K562 (cell line): ENCODE data around the gene SORBS2.

Source experiments
- BMI1 ChIP-seq: fragments of 150-350 bp; IDR thresholded peaks from 2 replicates; pipeline ENCODE4 v1.6.1; 2014; ENCODE audit warnings: low read length
- NFYB ChIP-seq: IDR thresholded peaks from 2 replicates; pipeline ENCODE4 v1.6.1; 2011; ENCODE audit warnings: mild to moderate bottlenecking, moderate library complexity; ENCODE audit not compliant: insufficient read length; ENCODE audit errors: extremely low read depth
- SMAD1 ChIP-seq: fragments of 150-350 bp; IDR thresholded peaks from 2 replicates; pipeline ENCODE4 v1.6.1; 2014; ENCODE audit warnings: low read length, low read depth; ENCODE audit not compliant: partially characterized antibody
- SRSF9 ChIP-seq: fragments of 200-400 bp; formaldehyde crosslinking; IDR thresholded peaks from 2 replicates; pipeline ENCODE4 v1.6.1; 2017; ENCODE audit warnings: low read depth, low read length, borderline replicate concordance
- YY1 ChIP-seq, 3 experiments: IDR thresholded peaks; 2 replicates each; pipeline ENCODE4 v1.6.1; 2011; ENCODE audit warnings: low read length in 2 of 3, mild to moderate bottlenecking in 2 of 3, moderate library complexity in 2 of 3, borderline replicate concordance in 1 of 3, control low read depth in 1 of 3, low read depth in 1 of 3; ENCODE audit not compliant: insufficient read depth in 3 of 3, insufficient replicate concordance in 2 of 3, control insufficient read depth in 1 of 3, insufficient read length in 1 of 3; ENCODE audit errors: extremely low read depth in 1 of 3
- TF ChIP-seq, protein P1 (sequence below): fragments of 450-650 bp; IDR thresholded peaks from 2 replicates; pipeline ENCODE4 v1.6.1; 2016; ENCODE audit warnings: low read depth

GRCh38 chr4:185820146-185821028, 8.4 kb upstream of the SORBS2 start:
- TF ChIP-seq NFYB (no peak), YY1 (IDR thresholded peaks at IDR 0.05; ENCODE audit: borderline replicate concordance in 1 of 3, control insufficient read depth in 1 of 3, extremely low read depth in 1 of 3, insufficient read depth in 3 of 3, insufficient read length in 1 of 3, insufficient replicate concordance in 2 of 3, low read depth in 1 of 3, low read length in 2 of 3) (no peak), SMAD1 (no peak), BMI1 (no peak), SRSF9 (no peak)
- TF ChIP-seq, protein P1, sequence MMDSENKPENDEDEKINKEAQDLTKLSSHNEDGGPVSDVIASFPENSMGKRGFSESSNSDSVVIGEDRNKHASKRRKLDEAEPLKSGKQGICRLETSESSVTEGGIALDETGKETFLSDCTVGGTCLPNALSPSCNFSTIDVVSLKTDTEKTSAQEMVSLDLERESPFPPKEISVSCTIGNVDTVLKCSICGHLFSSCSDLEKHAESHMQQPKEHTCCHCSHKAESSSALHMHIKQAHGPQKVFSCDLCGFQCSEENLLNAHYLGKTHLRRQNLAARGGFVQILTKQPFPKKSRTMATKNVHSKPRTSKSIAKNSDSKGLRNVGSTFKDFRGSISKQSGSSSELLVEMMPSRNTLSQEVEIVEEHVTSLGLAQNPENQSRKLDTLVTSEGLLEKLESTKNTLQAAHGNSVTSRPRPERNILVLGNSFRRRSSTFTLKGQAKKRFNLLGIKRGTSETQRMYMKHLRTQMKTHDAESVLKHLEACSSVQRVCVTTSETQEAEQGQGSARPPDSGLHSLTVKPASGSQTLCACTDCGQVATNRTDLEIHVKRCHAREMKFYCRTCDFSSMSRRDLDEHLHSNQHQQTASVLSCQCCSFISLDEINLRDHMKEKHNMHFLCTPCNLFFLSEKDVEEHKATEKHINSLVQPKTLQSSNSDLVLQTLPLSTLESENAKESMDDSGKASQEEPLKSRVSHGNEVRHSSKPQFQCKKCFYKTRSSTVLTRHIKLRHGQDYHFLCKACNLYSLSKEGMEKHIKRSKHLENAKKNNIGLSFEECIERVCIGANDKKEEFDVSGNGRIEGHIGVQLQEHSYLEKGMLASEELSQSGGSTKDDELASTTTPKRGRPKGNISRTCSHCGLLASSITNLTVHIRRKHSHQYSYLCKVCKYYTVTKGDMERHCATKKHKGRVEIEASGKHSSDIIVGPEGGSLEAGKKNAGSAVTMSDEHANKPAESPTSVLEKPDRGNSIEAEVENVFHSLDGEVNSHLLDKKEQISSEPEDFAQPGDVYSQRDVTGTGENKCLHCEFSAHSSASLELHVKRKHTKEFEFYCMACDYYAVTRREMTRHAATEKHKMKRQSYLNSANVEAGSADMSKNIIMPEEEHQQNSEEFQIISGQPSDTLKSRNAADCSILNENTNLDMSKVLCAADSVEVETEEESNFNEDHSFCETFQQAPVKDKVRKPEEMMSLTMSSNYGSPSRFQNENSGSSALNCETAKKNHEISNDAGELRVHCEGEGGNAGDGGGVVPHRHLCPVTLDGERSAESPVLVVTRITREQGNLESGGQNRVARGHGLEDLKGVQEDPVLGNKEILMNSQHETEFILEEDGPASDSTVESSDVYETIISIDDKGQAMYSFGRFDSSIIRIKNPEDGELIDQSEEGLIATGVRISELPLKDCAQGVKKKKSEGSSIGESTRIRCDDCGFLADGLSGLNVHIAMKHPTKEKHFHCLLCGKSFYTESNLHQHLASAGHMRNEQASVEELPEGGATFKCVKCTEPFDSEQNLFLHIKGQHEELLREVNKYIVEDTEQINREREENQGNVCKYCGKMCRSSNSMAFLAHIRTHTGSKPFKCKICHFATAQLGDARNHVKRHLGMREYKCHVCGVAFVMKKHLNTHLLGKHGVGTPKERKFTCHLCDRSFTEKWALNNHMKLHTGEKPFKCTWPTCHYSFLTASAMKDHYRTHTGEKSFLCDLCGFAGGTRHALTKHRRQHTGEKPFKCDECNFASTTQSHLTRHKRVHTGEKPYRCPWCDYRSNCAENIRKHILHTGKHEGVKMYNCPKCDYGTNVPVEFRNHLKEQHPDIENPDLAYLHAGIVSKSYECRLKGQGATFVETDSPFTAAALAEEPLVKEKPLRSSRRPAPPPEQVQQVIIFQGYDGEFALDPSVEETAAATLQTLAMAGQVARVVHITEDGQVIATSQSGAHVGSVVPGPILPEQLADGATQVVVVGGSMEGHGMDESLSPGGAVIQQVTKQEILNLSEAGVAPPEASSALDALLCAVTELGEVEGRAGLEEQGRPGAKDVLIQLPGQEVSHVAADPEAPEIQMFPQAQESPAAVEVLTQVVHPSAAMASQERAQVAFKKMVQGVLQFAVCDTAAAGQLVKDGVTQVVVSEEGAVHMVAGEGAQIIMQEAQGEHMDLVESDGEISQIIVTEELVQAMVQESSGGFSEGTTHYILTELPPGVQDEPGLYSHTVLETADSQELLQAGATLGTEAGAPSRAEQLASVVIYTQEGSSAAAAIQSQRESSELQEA, result no peak
